Fibroblast of the aortic adventitia (primary cell): ENCODE measurements around the gene TTYH2. TPM values are rescaled to one million over a fixed set of nuclear protein-coding genes. Genes with fewer than 3 reads are reported as not detected.

ENCODE experiments used
- DNase-seq: peaks from one replicate; pipeline ENCODE4 v3.0.0-alpha.2; 2010; ENCODE audit warnings: low read depth
- H3K4me3 ChIP-seq: 2 replicates; pipeline ENCODE4 v1.5.1; 2011; ENCODE audit warnings: low read depth, mild to moderate bottlenecking, control low read depth, low read length, moderate library complexity
- total RNA-seq: library from RNA; depleted of rRNA; stranded (reverse); fragments of >200 nt; gene quantifications from 2 replicates; pipeline ENCODE4 v1.2.3, GENCODE V29; 2012; ENCODE audit warnings: low replicate concordance
- TF ChIP-seq, protein P1 (sequence below): IDR thresholded peaks from 2 replicates; pipeline ENCODE4 v1.5.1; 2011; ENCODE audit warnings: mild to moderate bottlenecking, low read length, control low read depth, inconsistent platforms; ENCODE audit not compliant: insufficient read depth

Gene TTYH2
- total RNA-seq, 1 donor = 0.54 TPM

GRCh38 chr17:74219576-74220133 lies 6.3 kb downstream of the TTYH2 start:
- peak; percentile 50 for DNase-seq
- TF ChIP-seq, protein P1, sequence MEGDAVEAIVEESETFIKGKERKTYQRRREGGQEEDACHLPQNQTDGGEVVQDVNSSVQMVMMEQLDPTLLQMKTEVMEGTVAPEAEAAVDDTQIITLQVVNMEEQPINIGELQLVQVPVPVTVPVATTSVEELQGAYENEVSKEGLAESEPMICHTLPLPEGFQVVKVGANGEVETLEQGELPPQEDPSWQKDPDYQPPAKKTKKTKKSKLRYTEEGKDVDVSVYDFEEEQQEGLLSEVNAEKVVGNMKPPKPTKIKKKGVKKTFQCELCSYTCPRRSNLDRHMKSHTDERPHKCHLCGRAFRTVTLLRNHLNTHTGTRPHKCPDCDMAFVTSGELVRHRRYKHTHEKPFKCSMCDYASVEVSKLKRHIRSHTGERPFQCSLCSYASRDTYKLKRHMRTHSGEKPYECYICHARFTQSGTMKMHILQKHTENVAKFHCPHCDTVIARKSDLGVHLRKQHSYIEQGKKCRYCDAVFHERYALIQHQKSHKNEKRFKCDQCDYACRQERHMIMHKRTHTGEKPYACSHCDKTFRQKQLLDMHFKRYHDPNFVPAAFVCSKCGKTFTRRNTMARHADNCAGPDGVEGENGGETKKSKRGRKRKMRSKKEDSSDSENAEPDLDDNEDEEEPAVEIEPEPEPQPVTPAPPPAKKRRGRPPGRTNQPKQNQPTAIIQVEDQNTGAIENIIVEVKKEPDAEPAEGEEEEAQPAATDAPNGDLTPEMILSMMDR = no peak
- H3K4me3 ChIP-seq = no peak overlapping the region

DNA sequence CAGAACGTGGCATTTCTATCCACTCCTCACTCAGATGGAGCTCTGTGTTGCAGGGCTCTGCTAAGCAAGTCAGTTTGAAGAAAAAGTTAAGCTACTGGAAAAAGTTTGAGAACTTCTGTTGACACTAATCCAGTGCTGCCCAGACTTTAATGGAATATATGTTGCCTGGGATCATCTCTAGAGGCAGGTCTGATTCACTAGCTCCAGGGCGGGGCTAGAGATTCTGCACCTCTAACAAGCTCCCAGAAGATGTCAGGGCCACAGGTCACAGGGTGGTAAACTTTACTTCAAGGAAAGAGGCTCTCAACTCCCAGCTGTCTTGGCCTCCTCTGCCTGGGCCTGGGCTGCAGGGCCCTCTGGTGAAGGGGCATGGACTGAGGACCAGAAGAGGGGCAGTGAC lies 6.8 kb downstream of the TTYH2 start:
- no peak overlapping the region for H3K4me3 ChIP-seq
- no peak for DNase-seq
- TF ChIP-seq, protein P1 = no peak

DNA sequence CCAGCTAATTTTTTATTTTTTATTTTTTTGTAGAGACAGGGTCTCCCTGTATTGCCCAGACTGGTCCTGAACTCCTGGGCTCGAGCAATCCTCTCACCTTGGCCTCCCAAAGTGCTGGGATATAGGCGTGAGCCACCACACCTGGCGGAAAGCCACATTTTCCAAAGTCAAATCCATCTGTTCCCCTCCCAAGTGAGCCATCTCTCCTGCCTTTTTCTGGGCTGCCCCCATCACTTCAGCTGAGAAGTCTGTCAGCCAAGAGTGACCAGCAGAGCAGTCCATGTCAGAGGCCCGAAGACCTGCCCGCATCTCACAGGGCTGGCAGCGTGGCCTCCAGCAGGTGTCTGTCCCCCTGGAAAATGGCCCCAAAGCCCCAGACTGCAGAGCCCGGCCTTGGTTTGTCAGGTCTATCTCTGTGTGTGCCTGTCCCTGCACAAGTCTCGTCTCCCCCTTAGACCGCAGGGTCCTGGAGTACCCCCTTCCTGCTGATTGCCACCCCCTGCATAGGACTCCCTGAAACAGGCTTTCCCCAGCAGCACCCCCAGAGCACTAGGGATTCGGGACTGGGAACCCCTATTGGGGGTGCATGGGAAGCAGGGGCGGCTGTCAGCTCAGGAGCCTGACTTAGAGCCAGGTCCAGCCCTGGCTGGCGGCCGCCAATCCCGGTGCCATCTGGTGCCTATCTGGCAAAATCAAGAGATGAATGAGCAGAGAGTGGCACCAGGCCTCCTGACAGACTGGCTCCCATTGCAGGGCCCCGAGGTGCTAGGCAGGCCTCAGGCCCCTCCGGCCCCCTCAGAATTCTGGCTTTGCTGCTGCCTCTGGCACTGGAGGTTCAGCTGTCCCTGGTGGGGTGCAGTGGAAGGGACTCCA lies 7.8 kb downstream of the TTYH2 start:
- DNase-seq = no peak
- TF ChIP-seq, protein P1 = no peak
- H3K4me3 ChIP-seq = no peak overlapping the region

- DNase-seq = no peak
- H3K4me3 ChIP-seq = no peak overlapping the region
- TF ChIP-seq, protein P1 = no peak
Measured at GRCh38 chr17:74222399-74222798, 9.0 kb downstream of the TTYH2 start.

GRCh38 chr17:74223901-74224300 lies 10.5 kb downstream of the TTYH2 start:
- no peak for DNase-seq
- H3K4me3 ChIP-seq = no peak overlapping the region
- TF ChIP-seq, protein P1 = no peak

- TF ChIP-seq, protein P1 = no peak
- no peak for DNase-seq
- no peak overlapping the region for H3K4me3 ChIP-seq
Measured at GRCh38 chr17:74224959-74225725, 11.8 kb downstream of the TTYH2 start.
